Vagina (tissue), 2 donors: Measurements from ENCODE around the gene SEC16A. TPM values are rescaled to one million over a fixed set of nuclear protein-coding genes. Genes with fewer than 3 reads are reported as not detected.
"Not testable (repeated sequence)": the region's sequence is repeated elsewhere in the genome, so short reads cannot be mapped to it uniquely, and the experiment has no call there.

ENCODE experiments used
- DNase-seq, 2 donors: peaks; one replicate each; pipeline ENCODE4 v3.0.0-alpha.2; 2017; ENCODE audit errors: extremely low spot score in 2 of 2
- H3K27ac ChIP-seq: fragments of 200-600 bp; sonication (generic); one replicate; pipeline ENCODE4 v1.5.1; 2019
- H3K27me3 ChIP-seq: fragments of 200-600 bp; sonication (generic); one replicate; pipeline ENCODE4 v1.5.1; 2019
- H3K36me3 ChIP-seq, 2 donors: fragments of 200-600 bp; sonication (generic); one replicate each; pipeline ENCODE4 v1.5.1; 2017 to 2019
- H3K4me1 ChIP-seq: fragments of 200-600 bp; sonication (generic); one replicate; pipeline ENCODE4 v1.5.1; 2019
- H3K4me3 ChIP-seq, 2 donors: fragments of 200-600 bp; sonication (generic); 1 replicate in 1 of 2; 2 replicates in 1 of 2; pipeline ENCODE4 v1.5.1; 2016 to 2019
- H3K9me3 ChIP-seq: fragments of 200-600 bp; sonication (generic); one replicate; pipeline ENCODE4 v1.5.1; 2019
- POLR2A ChIP-seq, 2 donors: fragments of 450-650 bp; IDR thresholded peaks; one replicate each; pipeline ENCODE4 v1.6.1; 2017; ENCODE audit warnings: antibody characterized with exemption in 2 of 2, mild to moderate bottlenecking in 2 of 2, moderate library complexity in 2 of 2
- POLR2AphosphoS5 ChIP-seq, 2 donors: sonication (generic); formaldehyde crosslinking; IDR thresholded peaks; one replicate each; pipeline ENCODE4 v1.9.0; 2017; ENCODE audit warnings: antibody characterized with exemption in 2 of 2, mild to moderate bottlenecking in 2 of 2, low read depth in 1 of 2; ENCODE audit not compliant: insufficient read depth in 1 of 2
- intact Hi-C: fragments of 100-400 bp; cut with DNase I; formaldehyde crosslinking; loops from one replicate; pipeline ENCODE4 v1.15.1; 2023
- total RNA-seq: library from RNA; depleted of rRNA; stranded (reverse); fragments of >200 nt; gene quantifications from one replicate; pipeline ENCODE4 v1.2.3, GENCODE V29; 2016
- TF ChIP-seq, protein P1 (sequence below), 3 experiments: fragments of 450-650 bp in 2 of 3; fragments of 200-600 bp in 1 of 3; sonication (generic) in 1 of 3; IDR thresholded peaks; one replicate each; pipeline ENCODE4 v1.5.1; 2017 to 2019; ENCODE audit warnings: antibody characterized with exemption in 3 of 3, mild to moderate bottlenecking in 2 of 3, moderate library complexity in 2 of 3

The SEC16A gene
- total RNA-seq, 1 donor from 2014 or later: 52.3 TPM

DNA sequence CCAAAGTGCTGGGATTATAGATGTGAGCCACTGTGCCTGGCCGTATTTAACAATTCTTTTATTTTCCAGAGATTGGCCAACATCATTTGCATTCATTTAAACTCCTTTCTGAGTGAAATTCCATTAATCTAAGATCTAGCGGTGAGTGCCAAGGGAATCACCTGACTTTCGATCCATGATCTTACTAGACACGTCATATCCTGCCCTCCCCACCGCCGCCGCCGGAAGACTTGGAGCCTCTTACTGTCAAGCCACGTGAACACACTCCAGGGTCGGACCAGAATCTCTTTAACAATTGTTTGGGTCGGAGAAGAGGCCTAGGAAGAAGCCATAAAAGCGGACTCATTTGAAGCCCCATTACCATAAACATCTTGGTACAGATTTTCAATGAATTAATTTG, 56.1 kb downstream of the SEC16A start:
- no peaks in the 10 kb centered on the region for H3K4me1 ChIP-seq
- no peaks in the 10 kb centered on the region for H3K27me3 ChIP-seq
- no peaks in the 10 kb centered on the region for H3K9me3 ChIP-seq
- no peak overlapping the region for H3K27ac ChIP-seq
- H3K4me3 ChIP-seq: no peak overlapping the region
- DNase-seq: no peak
- TF ChIP-seq POLR2AphosphoS5 (IDR thresholded peaks at IDR 0.05; ENCODE audit: insufficient read depth in 1 of 2, low read depth in 1 of 2) (no peak), POLR2A (IDR thresholded peaks at IDR 0.05) (no peak)
- TF ChIP-seq, protein P1, sequence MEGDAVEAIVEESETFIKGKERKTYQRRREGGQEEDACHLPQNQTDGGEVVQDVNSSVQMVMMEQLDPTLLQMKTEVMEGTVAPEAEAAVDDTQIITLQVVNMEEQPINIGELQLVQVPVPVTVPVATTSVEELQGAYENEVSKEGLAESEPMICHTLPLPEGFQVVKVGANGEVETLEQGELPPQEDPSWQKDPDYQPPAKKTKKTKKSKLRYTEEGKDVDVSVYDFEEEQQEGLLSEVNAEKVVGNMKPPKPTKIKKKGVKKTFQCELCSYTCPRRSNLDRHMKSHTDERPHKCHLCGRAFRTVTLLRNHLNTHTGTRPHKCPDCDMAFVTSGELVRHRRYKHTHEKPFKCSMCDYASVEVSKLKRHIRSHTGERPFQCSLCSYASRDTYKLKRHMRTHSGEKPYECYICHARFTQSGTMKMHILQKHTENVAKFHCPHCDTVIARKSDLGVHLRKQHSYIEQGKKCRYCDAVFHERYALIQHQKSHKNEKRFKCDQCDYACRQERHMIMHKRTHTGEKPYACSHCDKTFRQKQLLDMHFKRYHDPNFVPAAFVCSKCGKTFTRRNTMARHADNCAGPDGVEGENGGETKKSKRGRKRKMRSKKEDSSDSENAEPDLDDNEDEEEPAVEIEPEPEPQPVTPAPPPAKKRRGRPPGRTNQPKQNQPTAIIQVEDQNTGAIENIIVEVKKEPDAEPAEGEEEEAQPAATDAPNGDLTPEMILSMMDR (IDR thresholded peaks at IDR 0.05): no peak
- intact Hi-C loops: no loop called here
- H3K36me3 ChIP-seq: peaks cover 0 to 51% of the 10 kb centered on the region in 2 donors

DNA sequence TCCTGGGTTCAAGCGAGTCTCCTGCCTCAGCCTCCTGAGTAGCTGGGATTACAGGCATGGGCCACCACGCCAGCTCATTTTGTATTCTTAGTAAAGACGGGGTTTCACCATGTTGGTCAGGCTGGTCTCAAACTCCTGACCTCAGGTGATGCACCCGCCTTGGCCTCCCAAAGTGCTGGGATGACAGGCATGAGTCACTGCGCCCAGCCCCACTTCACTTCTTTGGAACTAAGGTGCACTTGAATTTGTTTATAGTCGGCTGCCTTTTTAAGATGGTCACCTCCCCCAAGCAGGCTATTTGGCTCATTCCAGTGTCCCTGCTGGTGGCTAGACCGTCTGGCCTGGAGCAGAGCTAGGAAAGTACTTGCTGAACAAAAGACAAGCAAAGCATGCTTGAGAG, 57.5 kb downstream of the SEC16A start:
- peaks cover 0 to 59% of the 10 kb centered on the region in 2 donors for H3K36me3 ChIP-seq

DNA sequence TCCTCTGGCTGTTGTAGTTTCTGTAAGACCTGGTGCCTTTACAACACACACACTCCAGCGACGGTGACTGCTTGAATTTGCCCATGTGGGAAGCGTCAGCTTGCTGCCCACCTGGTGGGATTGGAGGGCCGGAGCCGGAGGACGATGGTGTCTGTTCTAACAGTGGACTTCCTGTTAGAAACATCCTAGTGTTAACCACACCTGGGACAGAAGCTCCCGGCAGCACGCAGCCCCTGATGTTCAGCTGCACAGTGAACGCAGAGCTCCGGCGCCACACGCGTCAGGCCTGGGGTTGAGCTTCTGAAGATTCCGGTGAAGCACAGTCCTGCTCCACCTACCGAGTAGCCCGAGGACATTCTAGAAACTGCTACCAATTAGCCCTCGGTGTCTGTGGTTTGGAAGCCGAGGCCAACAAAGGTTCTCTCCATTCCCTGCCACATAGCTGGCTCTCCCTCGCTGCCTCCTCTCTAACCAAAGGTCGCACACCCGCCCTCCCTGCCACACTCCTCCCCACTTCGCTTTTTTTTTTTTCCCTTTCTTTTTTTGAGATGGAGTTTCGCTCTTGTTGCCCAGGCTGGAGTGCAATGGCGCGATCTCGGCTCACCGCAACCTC, 58.0 kb downstream of the SEC16A start:
- H3K4me3 ChIP-seq: no peak overlapping the region
- intact Hi-C loops: no loop called here
- no peak for TF ChIP-seq POLR2AphosphoS5 (IDR thresholded peaks at IDR 0.05; ENCODE audit: insufficient read depth in 1 of 2, low read depth in 1 of 2)
- TF ChIP-seq, protein P1 (IDR thresholded peaks at IDR 0.05): no peak
- TF ChIP-seq POLR2A (IDR thresholded peaks at IDR 0.05): no peak
- H3K36me3 ChIP-seq: peaks cover 0 to 57% of the 10 kb centered on the region in 2 donors
- no peaks in the 10 kb centered on the region for H3K27me3 ChIP-seq
- no peaks in the 10 kb centered on the region for H3K4me1 ChIP-seq
- no peaks in the 10 kb centered on the region for H3K9me3 ChIP-seq
- DNase-seq: no peak
- H3K27ac ChIP-seq: no peak overlapping the region

More for the DNA sequence above, 57.5 kb downstream of the SEC16A start:
- H3K27me3 ChIP-seq, H3K27ac ChIP-seq, DNase-seq, H3K9me3 ChIP-seq, H3K4me1 ChIP-seq, intact Hi-C loops, H3K4me3 ChIP-seq: not testable (repeated sequence)

DNA sequence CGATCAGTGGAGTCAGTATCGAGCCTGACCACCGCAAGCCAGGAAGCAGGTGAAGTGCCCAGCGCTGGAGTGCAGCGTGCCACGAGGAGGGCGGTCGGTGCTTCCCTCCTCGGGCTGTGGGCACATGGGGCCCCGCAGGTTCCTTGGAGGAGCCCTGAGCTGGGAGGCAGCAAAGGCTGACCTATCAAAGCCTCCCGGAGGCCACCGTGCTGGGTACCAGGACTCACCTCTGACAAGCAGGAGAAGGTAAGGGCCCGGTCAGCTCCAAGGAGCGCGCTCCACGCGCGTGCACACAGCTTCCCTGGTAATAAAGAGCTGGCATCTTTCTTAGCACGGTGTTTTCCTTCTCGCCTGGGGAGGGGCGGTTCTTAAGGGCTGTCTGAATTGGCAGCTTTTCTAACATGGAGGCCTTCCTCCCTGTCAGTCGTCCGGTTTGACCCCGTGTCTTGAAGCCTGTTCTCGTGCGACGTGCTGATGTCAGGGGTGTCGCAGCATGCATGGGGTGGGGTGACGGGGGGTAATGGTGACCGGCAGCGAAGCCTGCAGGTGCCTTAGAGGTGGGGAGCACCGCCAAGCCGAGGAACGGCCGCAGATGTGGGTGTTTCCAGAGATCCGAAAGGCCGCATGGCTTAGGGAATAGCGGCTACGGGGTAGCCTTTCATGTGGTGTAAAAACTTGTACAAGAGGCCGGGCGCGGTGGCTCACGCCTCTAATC, 59.3 kb downstream of the SEC16A start:
- DNase-seq: no peak
- TF ChIP-seq POLR2AphosphoS5 (IDR thresholded peaks at IDR 0.05; ENCODE audit: insufficient read depth in 1 of 2, low read depth in 1 of 2) (no peak), POLR2A (IDR thresholded peaks at IDR 0.05) (no peak)
- TF ChIP-seq, protein P1 (IDR thresholded peaks at IDR 0.05): no peak
- Histone ChIP-seq H3K36me3 (peaks cover 0 to 59% of the 10 kb centered on the region in 2 donors), H3K27ac (no peak overlapping the region), H3K4me1 (no peaks in the 10 kb centered on the region), H3K4me3 (no peak overlapping the region), H3K27me3 (no peaks in the 10 kb centered on the region), H3K9me3 (no peaks in the 10 kb centered on the region)
- intact Hi-C loops: no loop called here

DNA sequence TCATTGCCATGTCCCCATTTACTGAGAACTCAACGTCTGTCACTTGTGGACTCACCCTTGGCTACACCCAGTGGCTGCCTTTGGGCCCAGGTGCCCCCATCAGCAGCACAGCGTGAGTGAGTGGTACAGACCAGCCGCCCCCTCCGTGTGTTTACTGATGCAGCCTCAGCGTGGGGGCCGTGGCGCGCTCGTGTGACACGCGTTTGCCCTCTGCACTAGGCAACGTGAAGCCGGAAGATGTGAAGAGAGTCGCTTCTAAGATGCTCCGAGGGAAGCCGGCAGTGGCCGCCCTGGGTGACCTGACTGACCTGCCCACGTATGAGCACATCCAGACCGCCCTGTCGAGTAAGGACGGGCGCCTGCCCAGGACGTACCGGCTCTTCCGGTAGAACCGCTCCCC, 60.0 kb downstream of the SEC16A start:
- H3K36me3 ChIP-seq: peaks cover 0 to 66% of the 10 kb centered on the region in 2 donors
- DNase-seq: no peak
- intact Hi-C loops: no loop called here

More for the DNA sequence above, 60.0 kb downstream of the SEC16A start:
- no peak overlapping the region for H3K4me3 ChIP-seq
- TF ChIP-seq, protein P1 (IDR thresholded peaks at IDR 0.05): no peak
- TF ChIP-seq POLR2AphosphoS5 (IDR thresholded peaks at IDR 0.05; ENCODE audit: insufficient read depth in 1 of 2, low read depth in 1 of 2) (no peak), POLR2A (IDR thresholded peaks at IDR 0.05) (no peak)
- no peaks in the 10 kb centered on the region for H3K27me3 ChIP-seq
- no peaks in the 10 kb centered on the region for H3K4me1 ChIP-seq
- H3K27ac ChIP-seq: no peak overlapping the region
- no peaks in the 10 kb centered on the region for H3K9me3 ChIP-seq
